Activated T-cell treated with anti-CD3 and anti-CD28 coated beads for 1 hour (primary cell): ENCODE results near the gene FGF4.
A peak's percentile ranks its signal among the peaks of the same experiment; 100 is the strongest.

Experiments
- DNase-seq: peaks from one replicate; pipeline ENCODE4 v3.0.0-alpha.2; 2020; ENCODE audit warnings: low read depth

Gene FGF4

DNA sequence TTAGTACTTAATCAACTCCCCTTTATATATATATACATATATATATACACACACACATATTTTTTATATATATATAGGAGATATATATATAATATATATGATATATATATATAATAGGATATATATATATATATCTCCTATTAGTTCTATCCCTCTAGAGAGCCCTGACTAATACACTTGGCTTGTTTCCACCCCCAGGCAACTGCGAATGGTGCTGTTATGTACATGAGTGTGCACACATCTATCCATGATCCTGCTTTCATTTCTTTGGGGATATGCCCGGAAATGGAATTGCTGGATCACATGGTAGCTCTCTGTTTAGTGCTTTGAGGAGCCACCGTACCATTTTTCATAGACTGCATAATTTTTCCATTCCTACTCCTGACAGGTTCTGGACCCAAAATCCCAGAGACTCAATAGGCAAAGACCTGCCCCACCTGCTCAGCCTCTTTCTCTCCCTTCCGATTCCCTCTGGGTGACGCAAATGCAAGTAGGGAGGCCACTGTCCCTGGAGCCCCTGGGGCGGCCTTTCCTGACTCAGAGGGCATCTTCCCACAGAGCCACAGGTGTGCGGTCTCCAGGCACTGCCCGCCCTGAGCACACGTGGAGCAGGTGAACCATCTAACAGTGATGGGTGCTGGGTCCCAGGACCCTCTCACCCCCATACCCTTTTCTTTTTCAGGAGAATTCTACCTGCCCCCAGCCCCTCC, 32.1 kb upstream of the FGF4 start:
- no peak for DNase-seq

DNA sequence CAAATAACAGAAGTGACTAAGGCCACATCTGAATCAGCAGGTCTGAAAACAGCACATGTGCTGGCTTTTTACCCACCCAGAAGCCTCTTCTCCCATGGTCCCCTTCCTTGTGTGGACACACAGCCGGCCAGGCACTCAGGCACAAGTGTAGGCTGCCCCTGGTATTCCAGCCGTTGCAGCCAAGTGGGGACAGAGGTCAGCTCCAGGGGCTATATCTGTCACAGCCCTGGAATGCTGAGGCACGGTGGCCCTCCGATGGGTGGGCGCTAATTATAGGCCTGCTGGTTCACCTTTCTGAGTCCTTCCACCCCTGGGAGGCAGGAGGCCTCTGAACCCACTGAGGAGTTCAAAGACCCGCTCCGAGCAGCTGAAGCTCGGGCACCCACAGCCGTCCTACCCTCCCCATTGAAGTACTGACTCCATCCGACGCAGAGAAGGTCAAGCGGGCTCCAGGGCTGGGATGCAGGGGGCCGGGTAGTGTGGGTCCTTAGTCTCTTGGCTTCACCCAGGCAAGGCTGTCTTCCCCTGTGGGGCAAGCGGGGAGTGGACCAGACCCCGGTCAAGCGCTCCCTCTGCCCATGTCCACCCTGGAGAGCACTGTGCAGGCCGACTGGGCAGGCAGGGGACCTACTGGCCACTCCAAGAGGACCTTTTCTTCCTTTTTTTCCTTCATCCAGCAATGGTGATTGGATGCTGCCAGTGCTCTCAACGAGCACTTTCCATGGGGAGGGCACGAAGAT, 29.8 kb upstream of the FGF4 start:
- no peak for DNase-seq

DNA sequence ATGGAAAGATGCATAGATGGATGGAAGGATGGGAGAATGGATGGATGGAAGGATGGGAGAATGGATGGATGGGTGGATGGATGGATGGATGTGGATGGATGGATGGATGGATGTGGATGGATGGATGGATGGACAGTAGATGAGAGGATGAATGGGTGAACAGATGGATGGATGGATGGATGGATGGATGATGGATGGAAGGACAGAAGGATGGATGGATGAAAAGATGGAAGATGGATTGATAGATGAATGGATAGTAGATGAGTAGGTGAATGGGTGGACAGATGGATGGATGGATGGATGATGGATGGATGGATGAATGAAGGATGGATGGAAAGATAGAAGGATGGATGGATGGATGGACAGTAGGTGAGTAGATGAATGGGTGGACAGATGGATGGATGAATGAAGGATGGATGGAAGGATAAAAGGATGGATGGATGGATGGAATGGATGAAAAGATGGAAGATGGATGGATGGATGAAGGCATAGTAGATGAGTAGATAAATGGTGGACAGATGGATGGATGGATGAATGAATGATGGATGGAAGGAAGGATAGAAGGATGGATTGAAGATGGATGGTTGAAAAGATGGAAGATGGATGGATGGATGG, 28.6 kb upstream of the FGF4 start:
- no peak for DNase-seq

DNA sequence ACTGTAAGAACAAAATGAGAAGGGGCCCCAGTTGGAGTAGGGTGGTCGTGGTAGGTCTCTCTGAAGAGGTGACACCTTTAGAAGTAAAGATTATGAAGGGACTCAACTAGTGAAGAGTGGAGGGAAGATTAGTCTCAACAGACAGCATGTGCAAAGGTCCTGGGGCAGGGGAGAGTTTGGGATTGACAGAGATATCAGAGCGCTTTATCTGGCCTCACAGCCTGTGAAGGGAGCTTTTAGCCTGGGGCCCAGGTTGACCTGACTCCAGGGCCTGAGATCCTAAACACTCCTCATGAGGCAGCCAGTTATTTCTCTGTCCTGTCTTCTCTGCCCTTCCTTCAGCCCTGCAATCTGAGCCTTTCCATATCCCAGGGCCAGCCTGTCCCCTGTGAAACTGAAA, 27.9 kb upstream of the FGF4 start:
- no peak for DNase-seq

DNA sequence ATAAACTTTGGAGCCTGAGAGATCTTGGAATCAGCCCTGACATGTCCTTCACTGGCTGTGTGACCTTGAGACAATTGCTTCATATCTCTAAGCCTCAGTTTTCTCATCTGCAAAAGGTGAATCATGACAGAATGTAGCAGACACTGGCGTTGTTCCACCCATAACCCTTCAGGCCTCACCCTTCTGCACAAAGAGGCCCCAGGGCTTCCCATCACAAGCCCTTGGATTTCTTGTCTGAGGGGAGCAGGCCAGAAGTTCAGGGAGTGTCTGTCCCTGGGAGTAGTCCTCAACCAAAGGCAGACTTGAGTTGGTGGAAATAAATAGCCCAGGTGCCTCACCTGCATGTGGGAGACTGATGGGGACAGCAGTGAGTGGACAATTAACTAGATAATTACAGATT, 27.4 kb upstream of the FGF4 start:
- no peak for DNase-seq

DNA sequence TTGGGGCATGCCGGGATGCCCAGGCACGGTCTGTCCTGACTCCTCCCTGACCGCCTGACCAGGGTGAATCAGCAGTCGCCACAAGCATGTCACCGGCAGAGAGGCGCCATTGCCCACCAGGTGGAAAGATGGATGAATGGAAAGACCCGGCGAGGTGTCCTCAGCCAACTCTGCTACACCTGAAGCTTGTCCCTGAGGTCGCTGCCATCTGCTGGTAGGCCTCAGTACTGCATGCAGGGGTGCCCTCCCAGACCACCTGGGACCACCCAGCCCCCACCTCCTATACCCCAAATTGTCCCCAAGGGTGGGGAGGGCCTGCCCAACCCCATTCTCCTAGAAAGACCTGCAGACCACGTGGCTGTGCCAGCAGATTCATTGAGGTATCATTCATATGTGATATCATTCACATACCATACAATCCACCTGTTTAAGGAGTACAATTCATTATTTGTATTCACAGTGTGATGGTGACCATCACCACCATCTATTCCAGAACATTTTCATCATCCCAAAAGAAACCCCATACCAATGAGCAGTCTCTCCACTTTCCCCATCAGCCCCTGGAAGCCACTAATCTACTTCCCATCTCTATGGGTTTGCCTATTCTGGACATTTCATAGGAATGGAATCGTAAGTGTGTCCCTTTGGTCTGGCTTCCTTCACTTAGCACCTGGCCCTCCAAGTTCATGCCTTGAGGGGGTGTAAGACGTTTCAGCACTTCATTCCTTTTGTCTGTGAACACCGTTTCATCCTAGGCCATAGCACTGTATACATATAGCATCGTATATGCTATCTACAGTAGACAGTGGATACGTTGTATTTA, 26.6 kb upstream of the FGF4 start:
- DNase-seq: peak; percentile 8

DNA sequence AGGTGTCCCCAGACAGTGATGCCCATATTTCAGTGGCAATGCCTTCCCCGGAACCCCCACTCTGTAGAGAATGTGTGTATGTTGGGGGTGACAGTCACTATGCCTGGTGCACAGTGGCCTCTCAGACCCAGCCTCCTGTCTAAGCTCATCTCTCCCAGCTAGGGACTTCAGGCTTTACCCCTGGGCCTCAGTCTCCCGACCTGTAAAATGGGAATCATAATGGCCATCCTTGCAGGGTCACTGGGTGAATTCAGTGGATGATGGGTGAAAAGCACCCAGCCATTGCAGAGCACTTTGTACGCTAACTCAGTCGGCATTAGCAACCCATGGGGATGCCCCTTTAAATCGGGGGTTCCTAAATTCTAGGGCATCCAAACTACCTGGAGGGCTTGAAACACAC, 25.1 kb upstream of the FGF4 start:
- DNase-seq: no peak

DNA sequence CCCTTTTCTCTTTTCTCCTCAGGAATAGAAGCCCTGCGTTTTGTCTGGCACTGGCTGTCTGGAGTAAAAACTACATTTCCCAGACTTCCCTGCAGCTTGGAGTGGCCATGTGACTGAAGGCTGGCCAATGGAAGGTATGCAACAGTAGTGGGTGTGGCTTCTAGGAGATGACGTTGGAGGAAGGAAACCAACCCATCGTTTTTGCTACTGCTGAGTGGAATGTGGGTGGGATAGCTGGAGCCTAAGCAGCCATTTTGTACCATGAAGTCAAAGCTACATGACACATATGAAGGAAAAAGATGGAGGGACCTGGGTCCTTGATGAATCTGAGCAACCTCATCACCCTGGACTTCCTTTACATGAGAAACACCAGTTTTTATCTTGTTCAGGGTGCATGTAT, 24.4 kb upstream of the FGF4 start:
- DNase-seq: no peak

DNA sequence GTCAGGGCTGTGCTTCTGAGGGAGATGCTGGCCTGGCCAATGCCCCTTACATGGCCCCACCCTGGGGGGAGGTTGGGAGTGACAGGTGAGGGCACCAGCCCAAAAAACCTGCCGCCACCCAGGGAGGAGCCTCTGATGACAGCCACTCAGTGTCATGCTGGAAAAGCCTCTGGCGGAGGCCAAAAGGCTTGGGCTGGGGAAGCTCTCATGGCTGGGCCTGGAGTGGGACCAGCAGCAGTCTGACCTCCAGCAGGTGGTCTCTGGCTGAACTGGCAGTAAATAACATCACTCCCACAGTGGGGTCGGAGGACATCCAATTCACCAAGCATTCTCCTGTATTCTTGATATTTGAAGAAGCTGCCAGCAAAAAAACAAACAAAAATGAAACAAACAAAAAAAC, 24.0 kb upstream of the FGF4 start:
- no peak for DNase-seq

DNA sequence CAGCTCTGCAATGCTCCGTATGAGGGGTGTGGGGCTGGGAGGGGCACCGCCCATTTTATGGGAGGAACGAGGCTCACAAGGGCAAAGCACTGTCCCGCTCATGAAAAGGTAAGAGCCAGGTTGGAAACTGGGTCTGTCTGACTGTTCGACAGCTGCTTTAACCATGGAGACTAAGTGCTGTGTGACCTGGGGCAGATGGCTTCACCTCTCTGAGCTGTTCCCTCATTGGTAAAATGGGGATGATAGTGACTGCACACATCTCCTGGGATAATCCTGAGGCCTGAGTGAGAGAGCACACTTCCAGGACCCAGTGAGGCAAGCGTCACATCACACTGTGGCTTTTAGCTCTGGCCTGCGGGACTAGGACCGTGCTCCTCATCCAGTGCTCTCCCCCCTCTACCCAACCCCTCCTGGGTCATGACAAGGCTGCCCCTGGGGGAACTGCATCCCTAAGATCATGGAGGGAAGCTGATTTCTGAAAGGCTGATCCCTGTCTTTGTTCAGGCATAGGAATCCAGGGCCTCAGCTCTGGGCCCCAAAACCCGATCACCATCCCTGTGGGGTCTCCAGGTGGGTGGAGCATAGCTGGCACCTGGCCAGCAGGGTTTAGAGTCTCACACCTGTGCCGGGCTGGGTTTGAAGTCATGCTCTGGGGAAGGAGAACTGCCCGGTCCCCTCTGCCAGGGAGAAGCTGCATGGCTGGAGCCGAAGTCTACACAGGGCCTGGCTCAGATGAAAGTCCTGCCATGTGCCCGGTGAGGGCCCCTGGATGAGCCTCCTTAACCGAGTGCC, 22.8 kb upstream of the FGF4 start:
- no peak for DNase-seq

DNA sequence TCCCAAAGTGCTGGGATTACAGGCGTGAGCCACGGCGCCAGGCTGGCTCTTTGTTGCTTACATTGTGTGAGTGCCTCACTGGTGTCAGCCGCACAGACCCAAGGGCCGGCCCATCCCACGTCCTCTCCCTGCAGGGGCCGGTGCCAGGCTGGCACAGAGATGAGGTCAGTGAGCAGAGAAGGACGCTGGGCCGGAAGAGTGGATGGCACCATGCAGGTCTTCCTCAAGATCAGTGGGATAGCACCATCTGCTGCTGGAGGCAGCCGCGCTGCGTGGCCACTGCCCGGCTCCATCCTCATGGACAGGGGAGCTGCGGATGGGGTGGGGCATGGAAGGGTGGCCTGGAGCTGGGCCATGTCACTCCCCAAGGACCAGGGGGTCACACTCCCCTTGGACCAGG, 22.0 kb upstream of the FGF4 start:
- no peak for DNase-seq

DNA sequence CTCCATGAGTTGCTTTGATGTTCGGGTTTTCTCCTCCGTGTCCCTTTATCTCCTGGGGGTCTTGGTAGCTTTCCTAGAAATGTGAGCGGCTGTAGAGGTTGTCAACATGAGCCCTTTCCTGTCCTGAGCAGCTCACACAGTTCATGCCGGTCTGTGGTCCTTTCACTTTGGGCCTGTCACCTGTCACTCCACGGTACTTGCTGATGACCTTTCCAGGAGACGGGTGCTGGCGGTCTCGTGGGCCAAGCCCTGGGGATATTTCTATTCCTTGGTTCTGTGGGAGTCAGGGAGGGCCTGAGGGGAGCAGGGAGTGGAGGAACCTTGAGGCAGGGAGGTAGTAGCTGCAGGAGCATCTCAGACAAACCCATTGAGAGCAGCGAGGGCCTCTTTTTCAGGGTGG, 20.9 kb upstream of the FGF4 start:
- DNase-seq: no peak

DNA sequence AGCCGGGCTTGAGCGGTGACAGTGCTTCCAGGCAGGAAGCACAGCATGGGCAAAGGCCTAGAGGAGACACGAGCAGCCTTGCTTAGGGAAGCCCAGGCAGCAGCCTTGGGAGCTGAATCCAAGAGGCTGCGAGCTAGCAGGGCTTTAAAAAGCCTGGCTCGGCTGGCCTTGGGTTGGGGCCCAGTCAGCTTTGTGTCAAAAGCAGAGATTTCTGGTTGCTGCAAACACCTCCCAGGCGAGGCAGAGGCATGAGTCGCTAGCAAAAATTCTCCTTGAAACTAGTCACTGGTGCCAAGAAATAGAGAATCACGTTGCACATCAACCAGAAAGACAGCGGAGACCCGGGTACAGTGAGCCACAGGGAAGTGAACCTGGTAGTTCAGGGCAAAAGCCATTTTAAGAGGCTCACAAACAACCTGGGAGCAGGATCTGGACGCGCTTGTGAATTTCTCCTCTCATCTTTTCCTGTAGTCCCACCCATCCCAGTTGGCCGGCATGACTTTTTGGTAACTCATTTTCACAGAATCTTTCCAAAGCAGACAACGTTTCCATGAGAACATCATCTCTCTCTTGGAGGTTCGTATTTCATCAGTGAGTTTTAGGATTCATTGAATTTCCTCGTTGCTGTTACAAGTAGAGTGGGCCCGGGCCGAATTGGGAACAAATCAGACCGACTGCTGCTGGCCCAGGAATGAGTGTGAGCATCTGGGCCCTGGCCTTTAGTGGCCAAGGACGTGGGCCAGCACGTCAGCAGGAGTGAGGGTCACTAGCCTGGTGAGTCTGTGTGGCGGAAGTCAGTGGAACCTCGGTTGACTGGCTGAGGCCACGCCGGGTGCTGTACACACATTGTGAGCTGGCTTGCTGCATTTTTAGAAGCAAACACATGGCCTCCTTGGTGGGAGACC, 16.4 kb upstream of the FGF4 start:
- no peak for DNase-seq

DNA sequence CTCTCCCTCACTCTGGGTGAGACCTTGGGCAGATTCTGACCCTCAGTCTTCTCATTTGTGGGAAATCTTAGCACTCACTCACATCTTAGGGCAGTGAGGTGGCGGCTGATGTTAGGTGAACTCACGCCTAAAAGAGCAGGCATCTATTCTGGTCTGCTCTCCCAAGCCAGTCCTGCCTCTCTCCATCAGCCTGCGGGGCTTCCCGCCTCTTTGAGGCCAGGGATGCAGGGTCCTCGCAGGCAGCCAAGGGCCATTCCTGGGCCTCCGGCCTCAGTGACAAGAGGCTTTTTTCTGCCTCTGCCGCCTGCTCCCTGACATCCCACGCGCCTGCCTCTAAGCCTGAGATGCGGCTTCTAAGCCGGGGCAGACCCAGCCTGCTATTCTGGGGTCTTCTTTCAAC, 13.8 kb upstream of the FGF4 start:
- no peak for DNase-seq

DNA sequence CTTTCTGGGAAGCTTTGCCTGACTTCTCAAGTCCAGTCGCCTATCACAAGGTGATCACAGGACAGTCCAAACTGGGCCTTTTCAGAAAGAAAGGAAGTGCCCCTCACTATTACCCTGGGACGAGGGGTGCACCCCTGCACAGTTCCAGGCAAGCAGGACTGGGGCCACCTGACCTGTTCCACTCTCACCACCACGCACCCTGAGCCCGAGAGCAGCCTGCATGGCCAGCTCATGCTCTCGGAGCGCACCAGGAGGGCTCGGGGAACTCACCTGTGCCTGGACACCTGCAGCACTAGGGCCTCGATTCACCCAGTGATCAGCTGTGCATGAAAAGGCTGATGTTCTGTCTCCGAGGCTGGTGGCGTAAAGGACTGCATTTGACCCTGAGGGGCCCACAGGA, 12.8 kb upstream of the FGF4 start:
- DNase-seq: no peak

DNA sequence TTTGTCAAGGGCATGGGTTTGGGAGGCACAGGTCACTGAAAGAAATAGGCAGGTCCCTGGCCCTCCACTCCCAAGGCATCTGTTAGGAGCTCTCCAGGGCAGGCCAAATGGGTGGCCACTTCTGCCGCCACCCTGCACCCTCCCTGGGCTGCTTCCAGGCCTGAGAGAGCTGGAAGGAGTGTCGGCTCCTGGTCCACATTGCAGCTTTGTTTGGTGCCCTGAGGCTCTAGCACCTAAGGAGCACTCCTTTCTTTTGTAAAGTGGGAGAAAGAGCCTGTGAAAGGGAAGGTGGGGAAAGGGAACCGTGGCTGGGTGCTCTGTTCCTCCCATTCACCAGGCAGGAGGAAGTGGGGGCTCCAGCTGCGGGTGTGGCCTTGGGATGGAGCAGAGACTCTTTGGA, 12.3 kb upstream of the FGF4 start:
- DNase-seq: no peak

DNA sequence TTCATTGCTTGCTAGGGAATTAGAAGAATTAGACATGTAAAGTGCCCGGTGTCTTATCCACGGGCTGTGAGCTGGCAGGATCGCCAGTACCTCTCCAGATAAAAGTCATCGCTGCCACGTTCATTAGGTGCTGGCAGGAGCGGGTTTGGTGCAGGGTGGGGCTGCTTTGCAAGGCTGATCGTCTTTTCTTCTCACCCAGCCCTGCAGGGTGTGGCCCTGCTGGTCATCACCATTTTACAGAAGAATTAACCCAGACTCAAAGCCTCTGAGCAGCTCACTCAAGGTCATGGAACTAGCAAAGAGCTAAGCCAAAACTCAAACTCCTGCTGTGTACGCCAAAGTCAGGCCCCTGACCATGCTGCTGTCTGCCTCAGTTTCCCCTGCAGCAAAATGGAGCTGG, 6.1 kb upstream of the FGF4 start:
- no peak for DNase-seq

DNA sequence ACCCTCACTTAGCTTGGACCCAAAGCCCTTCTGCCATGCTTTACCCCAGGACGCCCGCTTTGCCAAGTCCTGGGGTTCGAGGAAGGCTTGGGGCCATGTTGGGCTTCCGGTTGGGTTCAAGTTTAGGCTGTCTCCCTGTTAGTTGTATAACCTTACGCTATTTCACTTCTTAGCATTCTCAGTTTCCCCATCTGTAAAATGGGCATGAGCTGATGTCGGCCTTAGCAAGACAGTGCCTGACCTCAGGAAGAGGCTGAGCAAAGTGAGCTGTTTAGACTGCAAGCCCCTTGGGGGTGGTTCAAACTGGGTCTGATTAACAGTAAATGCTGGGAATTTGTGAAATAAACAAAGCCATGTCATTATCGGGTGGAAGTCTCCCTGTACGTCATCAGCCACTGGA, 3.2 kb upstream of the FGF4 start:
- no peak for DNase-seq

DNA sequence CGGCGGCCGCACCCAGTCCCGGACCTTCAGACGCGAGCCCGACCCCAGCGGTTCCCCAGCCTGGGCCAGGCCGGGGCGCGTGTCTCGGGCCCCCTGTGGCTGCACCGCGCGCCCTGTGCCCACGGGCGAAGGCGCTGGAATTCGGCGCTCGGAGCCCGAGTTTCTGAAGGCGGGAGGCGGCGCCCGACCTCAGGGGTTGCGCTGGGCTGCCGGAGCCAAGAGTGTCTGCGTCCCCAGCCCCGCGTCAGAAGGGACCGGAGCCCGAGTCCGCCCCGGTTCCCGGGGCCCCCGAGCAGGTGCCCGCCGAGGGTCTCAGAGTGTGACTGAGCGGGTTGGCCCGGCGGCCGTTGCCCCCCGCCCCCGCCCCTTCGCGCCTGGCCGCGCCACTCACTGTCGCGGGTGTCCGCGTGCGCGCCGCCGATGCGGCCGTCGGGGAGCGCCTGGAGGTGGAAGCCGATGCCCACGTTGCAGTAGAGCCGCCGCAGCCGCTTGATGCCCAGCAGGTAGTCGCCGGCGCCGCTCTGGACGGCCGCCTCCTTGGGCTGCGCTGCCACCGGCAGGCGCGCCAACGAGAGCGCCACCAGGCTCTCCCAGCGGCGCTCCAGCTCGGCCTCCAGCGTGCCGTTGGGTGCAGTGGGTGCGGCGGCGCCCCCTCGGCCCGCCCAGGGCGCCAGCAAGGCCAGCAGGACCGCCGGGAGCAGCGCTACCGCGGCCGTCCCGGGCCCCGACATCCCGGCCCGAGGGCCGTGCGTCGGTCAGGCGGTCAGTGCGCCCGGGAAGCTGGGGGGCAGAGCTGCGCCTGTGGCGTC, 583 bp downstream of the FGF4 start:
- DNase-seq: no peak
